HG03354 (cell line): ENCODE results near the gene TBX1.

Experiments used
- ATAC-seq: cut with Tn5 transposase; IDR thresholded peaks from one replicate; pipeline ENCODE4 v1.9.1; 2021; ENCODE audit warnings: mild to moderate bottlenecking; ENCODE audit not compliant: unreplicated experiment, poor library complexity, severe bottlenecking

TBX1 gene

GRCh38 chr22:19793161-19793560 lies 32.6 kb downstream of the TBX1 start:
- no peak for ATAC-seq

- no peak for ATAC-seq
These were observed 33.2 kb downstream of the TBX1 start for GRCh38 chr22:19793661-19794310.

- no peak for ATAC-seq
These were observed 35.0 kb downstream of the TBX1 start for GRCh38 chr22:19795617-19796008.

GRCh38 chr22:19796160-19796559 lies 35.6 kb downstream of the TBX1 start:
- no peak for ATAC-seq

- no peak for ATAC-seq
These were observed 36.8 kb downstream of the TBX1 start for GRCh38 chr22:19797086-19798002.

- no peak for ATAC-seq
These were observed 37.6 kb downstream of the TBX1 start for GRCh38 chr22:19798003-19798665.

- no peak for ATAC-seq
These were observed 38.3 kb downstream of the TBX1 start for GRCh38 chr22:19798891-19799293.

- no peak for ATAC-seq
These were observed 39.0 kb downstream of the TBX1 start for GRCh38 chr22:19799322-19800190.

GRCh38 chr22:19800306-19800705 lies 39.7 kb downstream of the TBX1 start:
- no peak for ATAC-seq

GRCh38 chr22:19800761-19801244 lies 40.2 kb downstream of the TBX1 start:
- ATAC-seq, result no peak

- ATAC-seq, result no peak
These were observed 40.9 kb downstream of the TBX1 start for GRCh38 chr22:19801340-19802000.

- no peak for ATAC-seq
These were observed 41.7 kb downstream of the TBX1 start for GRCh38 chr22:19802001-19802893.

- ATAC-seq, result no peak
These were observed 42.5 kb downstream of the TBX1 start for GRCh38 chr22:19802894-19803735.

GRCh38 chr22:19803736-19804267 lies 43.2 kb downstream of the TBX1 start:
- ATAC-seq, result no peak

GRCh38 chr22:19805821-19806212 lies 45.2 kb downstream of the TBX1 start:
- ATAC-seq, result no peak

- ATAC-seq, result no peak
These were observed 45.9 kb downstream of the TBX1 start for GRCh38 chr22:19806213-19807160.
